A549 (cell line): ENCODE data around the gene CD7. TPM values are rescaled to one million over a fixed set of nuclear protein-coding genes. Genes with fewer than 3 reads are reported as not detected.

ENCODE experiments used
- ATAC-seq, 2 experiments: fragments of 200-7000 bp in 1 of 2; fragments of >200 bp in 1 of 2; cut with Nextera tagmentation in 1 of 2; cut with Tn5 transposase in 1 of 2; 3 replicates each; pipeline versions ENCODE4 v1.8.0 to v1.9.1; 2018 to 2020; ENCODE audit warnings: mild to moderate bottlenecking in 1 of 2, moderate library complexity in 1 of 2
- CTCF ChIA-PET: fragments of 300-600 bp; sonication (Branson Sonifier 250); formaldehyde crosslinking; extraction: SDS; loops from one replicate; lab custom pipeline; 2021; ENCODE audit warnings: antibody characterized with exemption, inconsistent platforms; lab: Yijun Ruan, JAX
- POLR2A ChIA-PET: fragments of 350-600 bp; formaldehyde crosslinking; extraction: SDS; loops from one replicate; lab custom pipeline; 2021; ENCODE audit warnings: antibody characterized with exemption, inconsistent platforms; lab: Yijun Ruan, JAX
- DNase-seq, 2 experiments: peaks; one replicate each; pipeline versions ENCODE4 v3.0.0 to v3.0.0-alpha.2; 2011 to 2016; ENCODE audit warnings: low read depth in 1 of 2, low spot score in 1 of 2
- FAIRE-seq: peaks from 2 replicates; lab custom pipeline; 2011; peaks lifted over from hg19 to GRCh38; lab: Jason Lieb, UNC
- H3K27ac ChIP-seq, 2 experiments: fragments of >200 bp; sonication (Bioruptor Twin); formaldehyde crosslinking; 3 replicates each; pipeline ENCODE4 v1.5.1; 2016 to 2017
- H3K4me1 ChIP-seq: fragments of >200 bp; sonication (Bioruptor Twin); formaldehyde crosslinking; 3 replicates; pipeline ENCODE4 v1.6.1; 2016
- H3K4me2 ChIP-seq: fragments of >200 bp; sonication (Bioruptor Twin); formaldehyde crosslinking; 3 replicates; pipeline ENCODE4 v1.6.1; 2016
- H3K4me3 ChIP-seq: fragments of >200 bp; sonication (Bioruptor Twin); formaldehyde crosslinking; 3 replicates; pipeline ENCODE4 v1.5.1; 2016
- H3K9me3 ChIP-seq: fragments of >200 bp; sonication (Bioruptor Twin); formaldehyde crosslinking; 3 replicates; pipeline ENCODE4 v1.6.1; 2016
- CBX2 ChIP-seq: fragments of 200-600 bp; sonication (generic); IDR thresholded peaks from 2 replicates; pipeline ENCODE4 v1.6.1; 2016; ENCODE audit warnings: low read depth, mild to moderate bottlenecking, borderline replicate concordance
- CBX8 ChIP-seq: fragments of 200-600 bp; sonication (generic); IDR thresholded peaks from 2 replicates; pipeline ENCODE4 v1.6.1; 2016
- CHD2 ChIP-seq: fragments of 150-350 bp; IDR thresholded peaks from 2 replicates; pipeline ENCODE4 v1.6.1; 2014; ENCODE audit warnings: low read length; ENCODE audit not compliant: partially characterized antibody
- CHD4 ChIP-seq: fragments of 200-600 bp; sonication (generic); IDR thresholded peaks from 2 replicates; pipeline ENCODE4 v1.6.1; 2016; ENCODE audit warnings: antibody characterized with exemption, mild to moderate bottlenecking, borderline replicate concordance
- EHMT2 ChIP-seq: fragments of 200-600 bp; sonication (generic); IDR thresholded peaks from 2 replicates; pipeline ENCODE4 v1.6.1; 2016; ENCODE audit warnings: antibody characterized with exemption, low read depth, mild to moderate bottlenecking, moderate library complexity
- EP300 ChIP-seq, 2 experiments: fragments of >200 bp; sonication (Bioruptor Twin); formaldehyde crosslinking; IDR thresholded peaks; 2 replicates in 1 of 2; 3 replicates in 1 of 2; pipeline ENCODE4 v1.6.1; 2016 to 2017
- FOSB ChIP-seq: fragments of 250-450 bp; sonication (Bioruptor Pico); IDR thresholded peaks from 2 replicates; pipeline ENCODE4 v1.5.0; 2020; ENCODE audit warnings: mild to moderate bottlenecking, moderate library complexity
- HEYL ChIP-seq: fragments of 250-450 bp; sonication (Bioruptor Pico); IDR thresholded peaks from 2 replicates; pipeline ENCODE4 v1.8.0; 2021; ENCODE audit warnings: mild to moderate bottlenecking, moderate library complexity
- HOXA7 ChIP-seq: fragments of 250-450 bp; sonication (Bioruptor Pico); IDR thresholded peaks from 2 replicates; pipeline ENCODE4 v1.5.0; 2020; ENCODE audit warnings: mild to moderate bottlenecking, moderate library complexity
- HOXB13 ChIP-seq: fragments of 250-450 bp; sonication (Bioruptor Pico); IDR thresholded peaks from 2 replicates; pipeline ENCODE4 v1.5.0; 2020; ENCODE audit warnings: low read depth, mild to moderate bottlenecking, moderate library complexity
- HOXB5 ChIP-seq: fragments of 250-450 bp; sonication (Bioruptor Pico); IDR thresholded peaks from 2 replicates; pipeline ENCODE4 v1.5.0; 2020; ENCODE audit warnings: mild to moderate bottlenecking, moderate library complexity
- MAZ ChIP-seq: fragments of 150-350 bp; IDR thresholded peaks from 2 replicates; pipeline ENCODE4 v1.6.1; 2014; ENCODE audit warnings: antibody characterized with exemption, low read depth, low read length, borderline replicate concordance
- NFE2L2 ChIP-seq: fragments of 150-350 bp; conservative IDR thresholded peaks from 2 replicates; pipeline ENCODE4 v1.6.1; 2014; ENCODE audit warnings: low read length
- POLR2A ChIP-seq: IDR thresholded peaks from 2 replicates; pipeline ENCODE4 v1.6.1; 2012; ENCODE audit warnings: mild to moderate bottlenecking, low read length
- RNF2 ChIP-seq: fragments of 200-600 bp; sonication (generic); IDR thresholded peaks from 2 replicates; pipeline ENCODE4 v1.6.1; 2016; ENCODE audit warnings: low read depth, mild to moderate bottlenecking, antibody characterized with exemption, moderate library complexity, borderline replicate concordance
- TFCP2L1 ChIP-seq: fragments of 250-450 bp; sonication (Bioruptor Pico); IDR thresholded peaks from 2 replicates; pipeline ENCODE4 v1.5.0; 2021; ENCODE audit warnings: mild to moderate bottlenecking
- TP53 ChIP-seq: fragments of 250-450 bp; sonication (Bioruptor Pico); IDR thresholded peaks from 2 replicates; pipeline ENCODE4 v1.5.0; 2021; ENCODE audit warnings: mild to moderate bottlenecking, moderate library complexity
- ZNF302 ChIP-seq: fragments of 250-450 bp; sonication (Bioruptor Pico); IDR thresholded peaks from 2 replicates; pipeline ENCODE4 v1.9.0; 2021; ENCODE audit warnings: inconsistent platforms, mild to moderate bottlenecking, moderate library complexity
- ZSCAN20 ChIP-seq: fragments of 250-450 bp; sonication (Bioruptor Pico); IDR thresholded peaks from 2 replicates; pipeline ENCODE4 v1.8.0; 2022; ENCODE audit warnings: mild to moderate bottlenecking, moderate library complexity
- WGBS: methylation state at CpG from one replicate; pipeline ENCODE4 v1.1.6; 2017; ENCODE audit errors: missing lambda C conversion rate; 5-methylcytosine and 5-hydroxymethylcytosine counted together
- polyA plus RNA-seq, 4 experiments: library from polyadenylated mRNA; depleted of rRNA in 3 of 4; stranded (reverse); fragments of >200 nt; fragmentation: RNase III in 1 of 4; extraction: RNeasy Plus Mini Kit Qiagen cat#74134 plus additional on column Dnase treatment in 1 of 4; gene quantifications; 2 replicates in 3 of 4; 3 replicates in 1 of 4; pipeline ENCODE4 v1.2.3, GENCODE V29; 2011 to 2017
- TF ChIP-seq, protein P1 (sequence below): fragments of 450-650 bp; IDR thresholded peaks from 2 replicates; pipeline ENCODE4 v1.6.1; 2014; ENCODE audit warnings: antibody characterized with exemption
- TF ChIP-seq, protein P2 (sequence below): fragments of >200 bp; sonication (Bioruptor Twin); formaldehyde crosslinking; IDR thresholded peaks from 3 replicates; pipeline ENCODE4 v1.5.1; 2016
- TF ChIP-seq, protein P3 (sequence below): fragments of 200-600 bp; sonication (generic); IDR thresholded peaks from 2 replicates; pipeline ENCODE4 v1.6.1; 2016; ENCODE audit warnings: antibody characterized with exemption, mild to moderate bottlenecking, moderate library complexity
- TF ChIP-seq, protein P4 (sequence below): fragments of 150-350 bp; IDR thresholded peaks from 2 replicates; pipeline ENCODE4 v1.6.1; 2014; ENCODE audit warnings: low read depth, mild to moderate bottlenecking, low read length
- TF ChIP-seq, protein P5 (sequence below): IDR thresholded peaks from 2 replicates; pipeline ENCODE4 v1.6.1; 2012; ENCODE audit warnings: low read depth, borderline replicate concordance

Gene CD7
- polyA plus RNA-seq, 2 of the 4 experiments (the other 2 are of a cell fraction) = not detected

DNA sequence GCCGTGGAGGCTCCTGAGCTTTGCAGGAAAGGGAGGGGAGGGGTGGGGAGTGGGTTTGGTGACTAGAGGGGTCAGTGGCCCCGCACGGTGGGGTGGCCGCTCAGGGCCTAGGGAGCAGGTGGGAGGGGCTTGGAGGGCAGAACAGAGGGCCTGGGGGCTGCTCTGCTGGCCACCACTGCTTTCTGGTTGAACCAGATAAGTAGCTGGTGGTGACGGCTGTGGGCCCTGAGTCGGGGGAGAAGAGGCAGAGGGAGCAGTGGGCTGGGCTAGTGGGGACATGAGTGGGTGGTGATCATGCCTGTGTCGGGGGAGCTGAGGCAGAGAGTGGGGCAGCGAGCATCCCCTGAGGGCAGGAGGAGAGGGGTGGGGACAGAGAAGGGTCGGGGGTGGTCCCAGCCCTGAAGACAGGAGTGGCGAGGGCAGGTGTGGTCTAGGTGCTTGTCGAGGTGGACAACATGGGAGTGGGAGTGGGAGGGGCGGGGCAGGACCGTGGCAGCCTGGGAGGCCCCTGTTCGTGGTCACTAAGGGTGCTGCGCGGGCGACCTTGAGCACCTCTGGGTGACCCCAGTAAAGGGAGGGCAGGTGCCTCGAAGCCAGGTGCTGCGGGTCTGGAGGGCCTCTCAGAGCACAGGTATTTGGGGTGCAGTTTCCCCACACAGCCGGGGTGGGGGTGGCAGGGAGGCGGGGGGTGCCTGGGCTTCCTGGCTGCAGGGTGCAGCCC is 6.3 kb upstream of the CD7 start:
- Histone ChIP-seq H3K4me1 (peaks cover 19% of the 10 kb centered on the region), H3K27ac (no peak overlapping the region), H3K4me2 (no peak overlapping the region), H3K9me3 (no peaks in the 10 kb centered on the region)
- ChIA-PET POLR2A (no interaction called here), CTCF (interaction anchor here (0.6 to 15.6 kb wide), 10 partner anchors 9 to 443 kb away, joined by 3 to 343 read pairs (median 18); partner anchors contain the start of gene SECTM1)
- WGBS = 52% methylated on average over 11 of the region's 21 CpGs
- ATAC-seq (no peak), FAIRE-seq (no peak), DNase-seq (no peak)
- TF ChIP-seq EP300 (IDR thresholded peaks at IDR 0.05) = no peak
- no peak for TF ChIP-seq HOXB13
- TF ChIP-seq TFCP2L1 (CRISPR knock-in tag) = no peak
- TF ChIP-seq, protein P1, sequence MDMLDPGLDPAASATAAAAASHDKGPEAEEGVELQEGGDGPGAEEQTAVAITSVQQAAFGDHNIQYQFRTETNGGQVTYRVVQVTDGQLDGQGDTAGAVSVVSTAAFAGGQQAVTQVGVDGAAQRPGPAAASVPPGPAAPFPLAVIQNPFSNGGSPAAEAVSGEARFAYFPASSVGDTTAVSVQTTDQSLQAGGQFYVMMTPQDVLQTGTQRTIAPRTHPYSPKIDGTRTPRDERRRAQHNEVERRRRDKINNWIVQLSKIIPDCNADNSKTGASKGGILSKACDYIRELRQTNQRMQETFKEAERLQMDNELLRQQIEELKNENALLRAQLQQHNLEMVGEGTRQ = no peak
- TF ChIP-seq CBX8 = no peak
- no peak for TF ChIP-seq FOSB (CRISPR knock-in tag)
- no peak for TF ChIP-seq CBX2
- no peak for TF ChIP-seq CHD4
- TF ChIP-seq, protein P2, sequence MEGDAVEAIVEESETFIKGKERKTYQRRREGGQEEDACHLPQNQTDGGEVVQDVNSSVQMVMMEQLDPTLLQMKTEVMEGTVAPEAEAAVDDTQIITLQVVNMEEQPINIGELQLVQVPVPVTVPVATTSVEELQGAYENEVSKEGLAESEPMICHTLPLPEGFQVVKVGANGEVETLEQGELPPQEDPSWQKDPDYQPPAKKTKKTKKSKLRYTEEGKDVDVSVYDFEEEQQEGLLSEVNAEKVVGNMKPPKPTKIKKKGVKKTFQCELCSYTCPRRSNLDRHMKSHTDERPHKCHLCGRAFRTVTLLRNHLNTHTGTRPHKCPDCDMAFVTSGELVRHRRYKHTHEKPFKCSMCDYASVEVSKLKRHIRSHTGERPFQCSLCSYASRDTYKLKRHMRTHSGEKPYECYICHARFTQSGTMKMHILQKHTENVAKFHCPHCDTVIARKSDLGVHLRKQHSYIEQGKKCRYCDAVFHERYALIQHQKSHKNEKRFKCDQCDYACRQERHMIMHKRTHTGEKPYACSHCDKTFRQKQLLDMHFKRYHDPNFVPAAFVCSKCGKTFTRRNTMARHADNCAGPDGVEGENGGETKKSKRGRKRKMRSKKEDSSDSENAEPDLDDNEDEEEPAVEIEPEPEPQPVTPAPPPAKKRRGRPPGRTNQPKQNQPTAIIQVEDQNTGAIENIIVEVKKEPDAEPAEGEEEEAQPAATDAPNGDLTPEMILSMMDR = no peak
- TF ChIP-seq, all 56 proteins: peak for 0
- no peak overlapping the region for H3K4me3 ChIP-seq

DNA sequence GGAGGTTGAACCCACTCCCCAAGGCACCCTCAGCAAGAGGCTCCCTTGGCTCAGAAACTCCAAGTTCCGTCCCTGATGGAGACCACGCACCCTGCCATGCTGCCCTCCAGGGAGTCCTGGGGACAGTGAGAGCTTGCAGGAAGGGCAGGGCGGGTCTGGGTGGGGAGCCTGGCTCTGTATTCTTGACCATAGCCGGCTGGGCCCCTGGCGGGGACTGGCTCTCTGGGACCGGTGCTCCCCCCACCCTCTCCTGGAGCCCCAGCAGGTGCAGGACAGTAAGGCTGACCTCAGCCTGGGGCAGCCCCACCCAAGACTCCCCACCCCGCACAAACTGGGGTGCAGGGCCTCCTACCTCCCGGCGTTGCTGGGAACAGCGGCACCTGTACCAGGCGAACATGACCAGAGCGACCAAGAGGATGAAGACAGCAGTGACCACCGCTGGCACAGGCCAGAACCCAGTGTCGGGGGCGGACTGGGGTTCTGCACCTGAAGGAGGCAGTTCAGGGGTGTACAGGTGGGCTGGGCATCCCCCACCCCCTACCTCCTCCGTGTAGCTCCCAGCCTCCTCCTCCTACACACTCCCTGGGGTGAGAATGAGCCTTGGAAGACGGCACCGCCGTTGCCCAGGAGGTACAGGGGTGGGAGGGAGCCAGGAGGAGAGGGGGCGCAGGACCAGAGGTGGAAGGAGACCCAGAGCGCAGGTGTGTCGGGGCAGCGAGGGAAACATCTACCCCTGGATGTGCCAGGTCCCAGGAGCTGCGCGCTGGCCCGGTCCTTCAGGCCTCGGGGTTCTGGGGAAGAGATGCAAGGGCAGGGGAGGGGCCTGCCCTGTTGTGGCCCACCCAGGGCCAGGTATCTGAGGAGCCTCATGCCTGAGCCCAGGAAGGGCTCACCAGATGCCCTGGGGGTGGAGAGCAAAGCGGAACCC is 5.4 kb upstream of the CD7 start:
- TF ChIP-seq, protein P3, sequence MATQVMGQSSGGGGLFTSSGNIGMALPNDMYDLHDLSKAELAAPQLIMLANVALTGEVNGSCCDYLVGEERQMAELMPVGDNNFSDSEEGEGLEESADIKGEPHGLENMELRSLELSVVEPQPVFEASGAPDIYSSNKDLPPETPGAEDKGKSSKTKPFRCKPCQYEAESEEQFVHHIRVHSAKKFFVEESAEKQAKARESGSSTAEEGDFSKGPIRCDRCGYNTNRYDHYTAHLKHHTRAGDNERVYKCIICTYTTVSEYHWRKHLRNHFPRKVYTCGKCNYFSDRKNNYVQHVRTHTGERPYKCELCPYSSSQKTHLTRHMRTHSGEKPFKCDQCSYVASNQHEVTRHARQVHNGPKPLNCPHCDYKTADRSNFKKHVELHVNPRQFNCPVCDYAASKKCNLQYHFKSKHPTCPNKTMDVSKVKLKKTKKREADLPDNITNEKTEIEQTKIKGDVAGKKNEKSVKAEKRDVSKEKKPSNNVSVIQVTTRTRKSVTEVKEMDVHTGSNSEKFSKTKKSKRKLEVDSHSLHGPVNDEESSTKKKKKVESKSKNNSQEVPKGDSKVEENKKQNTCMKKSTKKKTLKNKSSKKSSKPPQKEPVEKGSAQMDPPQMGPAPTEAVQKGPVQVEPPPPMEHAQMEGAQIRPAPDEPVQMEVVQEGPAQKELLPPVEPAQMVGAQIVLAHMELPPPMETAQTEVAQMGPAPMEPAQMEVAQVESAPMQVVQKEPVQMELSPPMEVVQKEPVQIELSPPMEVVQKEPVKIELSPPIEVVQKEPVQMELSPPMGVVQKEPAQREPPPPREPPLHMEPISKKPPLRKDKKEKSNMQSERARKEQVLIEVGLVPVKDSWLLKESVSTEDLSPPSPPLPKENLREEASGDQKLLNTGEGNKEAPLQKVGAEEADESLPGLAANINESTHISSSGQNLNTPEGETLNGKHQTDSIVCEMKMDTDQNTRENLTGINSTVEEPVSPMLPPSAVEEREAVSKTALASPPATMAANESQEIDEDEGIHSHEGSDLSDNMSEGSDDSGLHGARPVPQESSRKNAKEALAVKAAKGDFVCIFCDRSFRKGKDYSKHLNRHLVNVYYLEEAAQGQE = no peak
- TF ChIP-seq NFE2L2 = no peak
- TF ChIP-seq, protein P4, sequence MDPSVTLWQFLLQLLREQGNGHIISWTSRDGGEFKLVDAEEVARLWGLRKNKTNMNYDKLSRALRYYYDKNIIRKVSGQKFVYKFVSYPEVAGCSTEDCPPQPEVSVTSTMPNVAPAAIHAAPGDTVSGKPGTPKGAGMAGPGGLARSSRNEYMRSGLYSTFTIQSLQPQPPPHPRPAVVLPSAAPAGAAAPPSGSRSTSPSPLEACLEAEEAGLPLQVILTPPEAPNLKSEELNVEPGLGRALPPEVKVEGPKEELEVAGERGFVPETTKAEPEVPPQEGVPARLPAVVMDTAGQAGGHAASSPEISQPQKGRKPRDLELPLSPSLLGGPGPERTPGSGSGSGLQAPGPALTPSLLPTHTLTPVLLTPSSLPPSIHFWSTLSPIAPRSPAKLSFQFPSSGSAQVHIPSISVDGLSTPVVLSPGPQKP = no peak
- TF ChIP-seq HOXA7 (CRISPR knock-in tag) = no peak
- TF ChIP-seq ZNF302 = no peak
- TF ChIP-seq, protein P5, sequence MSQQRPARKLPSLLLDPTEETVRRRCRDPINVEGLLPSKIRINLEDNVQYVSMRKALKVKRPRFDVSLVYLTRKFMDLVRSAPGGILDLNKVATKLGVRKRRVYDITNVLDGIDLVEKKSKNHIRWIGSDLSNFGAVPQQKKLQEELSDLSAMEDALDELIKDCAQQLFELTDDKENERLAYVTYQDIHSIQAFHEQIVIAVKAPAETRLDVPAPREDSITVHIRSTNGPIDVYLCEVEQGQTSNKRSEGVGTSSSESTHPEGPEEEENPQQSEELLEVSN = no peak
- TF ChIP-seq ZSCAN20 (CRISPR knock-in tag) = no peak
- TF ChIP-seq HOXB5 (CRISPR knock-in tag) = no peak
- no peak for TF ChIP-seq CBX2
- no peak for TF ChIP-seq RNF2
- TF ChIP-seq EHMT2 = no peak
- TF ChIP-seq HEYL (CRISPR knock-in tag) = no peak
- no peak for TF ChIP-seq TP53 (CRISPR knock-in tag)
- no peak for TF ChIP-seq POLR2A
- no peak for TF ChIP-seq CBX8
- no peak for TF ChIP-seq MAZ
- no peak for TF ChIP-seq CHD2
- Histone ChIP-seq H3K27ac (peak overlapping the region in 1 of 2 experiments; percentile 21; a peak in 1 of 6 replicates), H3K4me1 (peaks cover 12% of the 10 kb centered on the region; the same call in 2 of the 3 replicates), H3K9me3 (no peaks in the 10 kb centered on the region), H3K4me2 (no peak overlapping the region), H3K4me3 (no peak overlapping the region)
- POLR2A ChIA-PET = interaction anchor here (0.6 kb wide), 1 partner anchor 24 kb away, joined by 3 read pairs; no protein-coding TSS in a partner anchor
- DNase-seq (no peak), FAIRE-seq (no peak), ATAC-seq (peak; percentile 19 to 21; a peak in 3 of 6 replicates)
- CTCF ChIA-PET = interaction anchor here (0.6 to 15.6 kb wide), 24 partner anchors 10 to 442 kb away, joined by 3 to 343 read pairs (median 4); partner anchors contain the start of gene SECTM1
- WGBS = 80% methylated on average over 21 of the region's 28 CpGs
